Measurements from ENCODE around the gene ZNF385B.

GRCh38 chr2:179483131-179483530, 378.3 kb downstream of the ZNF385B start:
- TF ChIP-seq CTCF (conservative IDR thresholded peaks at IDR 0.05; ENCODE audit: low read length): no peak
- TF ChIP-seq EZH2phosphoT487 (IDR thresholded peaks at IDR 0.05; ENCODE audit: borderline replicate concordance, low read depth, low read length): no peak

All from OCI-LY7 (cell line).